Testis (tissue), 3 donors: ENCODE data around the gene ACTG2. TPM values are rescaled to one million over a fixed set of nuclear protein-coding genes. Genes with fewer than 3 reads are reported as not detected.

ENCODE experiments used
- DNase-seq: peaks from one replicate; pipeline ENCODE4 v3.0.0-alpha.2; 2019
- H3K27ac ChIP-seq, 2 donors: fragments of 200-600 bp; sonication (generic); one replicate each; pipeline ENCODE4 v1.5.1; 2019
- H3K27me3 ChIP-seq: fragments of 200-600 bp; sonication (generic); one replicate; pipeline ENCODE4 v1.5.1; 2019
- H3K36me3 ChIP-seq: fragments of 200-600 bp; sonication (generic); one replicate; pipeline ENCODE4 v1.5.1; 2017; ENCODE audit warnings: low read depth; ENCODE audit errors: missing control alignments
- H3K4me1 ChIP-seq: fragments of 200-600 bp; sonication (generic); one replicate; pipeline ENCODE4 v1.5.1; 2019
- H3K4me3 ChIP-seq, 2 donors: fragments of 200-600 bp; sonication (generic); one replicate each; pipeline ENCODE4 v1.5.1; 2017 to 2019
- H3K9me3 ChIP-seq: fragments of 200-600 bp; sonication (generic); one replicate; pipeline ENCODE4 v1.5.1; 2017
- CTCF ChIP-seq, 3 experiments: fragments of 450-650 bp in 2 of 3; fragments of 200-600 bp in 1 of 3; sonication (generic) in 1 of 3; IDR thresholded peaks; one replicate each; pipeline ENCODE4 v1.5.1; 2016 to 2019; ENCODE audit warnings: antibody characterized with exemption in 3 of 3, mild to moderate bottlenecking in 2 of 3, moderate library complexity in 1 of 3
- POLR2A ChIP-seq: fragments of 450-650 bp; IDR thresholded peaks from one replicate; pipeline ENCODE4 v1.6.1; 2017; ENCODE audit warnings: antibody characterized with exemption, mild to moderate bottlenecking, moderate library complexity
- WGBS, 2 donors: methylation state at CpG; one replicate each; pipeline ENCODE4 v1.1.5; 2018; 5-methylcytosine and 5-hydroxymethylcytosine counted together
- intact Hi-C: fragments of 100-400 bp; cut with DNase I; formaldehyde crosslinking; loops from one replicate; pipeline ENCODE4 v1.15.1; 2023; ENCODE audit warnings: low total_unique reads
- polyA plus RNA-seq: library from polyadenylated mRNA; stranded (reverse); fragments of 350-450 nt; fragmentation: Illumina TruSeq; extraction: RNeasy Lipid Tissue Mini Kit (QIAGEN cat#74804); gene quantifications from one replicate; pipeline ENCODE4 v1.2.3, GENCODE V29; 2014; ENCODE audit warnings: low read depth, low replicate concordance; ENCODE audit not compliant: insufficient read depth
- small RNA-seq, 2 donors: library from RNA; depleted of rRNA; stranded (forward); fragments of <200 nt; gene quantifications; one replicate each; pipeline ENCODE3, GENCODE V24; 2016
- total RNA-seq, 2 donors: library from RNA; depleted of rRNA; stranded (reverse); fragments of >200 nt; gene quantifications; one replicate each; pipeline ENCODE4 v1.2.3, GENCODE V29; 2016

The ACTG2 gene
- total and polyA plus RNA-seq, 3 donors from 2014 or later = 1.3 to 93.4 (median 2.7) TPM

GRCh38 chr2:73968357-73968937 lies 75.6 kb downstream of the ACTG2 start:
- Histone ChIP-seq H3K27me3 (no peaks in the 10 kb centered on the region), H3K4me1 (peaks cover 11% of the 10 kb centered on the region), H3K36me3 (no peaks in the 10 kb centered on the region), H3K9me3 (no peaks in the 10 kb centered on the region), H3K4me3 (no peak overlapping the region), H3K27ac (no peak overlapping the region)
- intact Hi-C loops = loop anchor here (10.0 kb wide), 1 partner anchor 136 kb away; no protein-coding TSS in a partner anchor
- DNase-seq = no peak
- WGBS, 2 donors = 88 to 91% methylated on average over 6 to 8 of the region's 8 CpGs
- TF ChIP-seq POLR2A (no peak), CTCF (IDR thresholded peaks at IDR 0.05) (no peak)

GRCh38 chr2:73969356-73969755 lies 76.5 kb downstream of the ACTG2 start:
- TF ChIP-seq CTCF (IDR thresholded peaks at IDR 0.05) = no peak
- no peak for TF ChIP-seq POLR2A
- DNase-seq = no peak
- Histone ChIP-seq H3K9me3 (no peaks in the 10 kb centered on the region), H3K4me3 (no peak overlapping the region), H3K27ac (no peak overlapping the region), H3K27me3 (no peaks in the 10 kb centered on the region), H3K36me3 (no peaks in the 10 kb centered on the region), H3K4me1 (peaks cover 11% of the 10 kb centered on the region)
- WGBS, 2 donors = 87 to 89% methylated on average over 4 of the region's 4 CpGs
- intact Hi-C loops = loop anchor here (10.0 kb wide), 1 partner anchor 135 kb away; no protein-coding TSS in a partner anchor

Small RNA genes within 50 kb of the gene (small RNA-seq; reads per million reads assigned to genes)
- gene RNA5SP97 = 0 reads per million in 2 donors

Other genes with a start within 250 kb of the ACTG2 start
- 10 to 100 TPM; 29.0 to 34.5 TPM for gene TPRKB, start 155.7 kb upstream of the ACTG2 start, total RNA-seq
- 72.2 TPM for gene TPRKB, start 155.7 kb upstream of the ACTG2 start, polyA plus RNA-seq
- gene DUSP11, start 112.9 kb upstream of the ACTG2 start, total RNA-seq = 10 to 100 TPM; 55.3 to 56.3 TPM
- gene DUSP11, start 112.9 kb upstream of the ACTG2 start, polyA plus RNA-seq = 32.2 TPM
- 10 to 100 TPM in 1 of 2 donors, 1 to 10 TPM in 1; 3.5 to 18.6 TPM for gene C2orf78, start 108.8 kb upstream of the ACTG2 start, total RNA-seq
- gene C2orf78, start 108.8 kb upstream of the ACTG2 start, polyA plus RNA-seq = 11.6 TPM
- 10 to 100 TPM; 47.4 to 51.2 TPM for gene STAMBP, start 64.0 kb upstream of the ACTG2 start, total RNA-seq
- gene STAMBP, start 64.0 kb upstream of the ACTG2 start, polyA plus RNA-seq = 49.0 TPM
- 10 to 100 TPM; 91.0 to 93.9 TPM for gene DGUOK, start 33.9 kb downstream of the ACTG2 start, total RNA-seq
- gene DGUOK, start 33.9 kb downstream of the ACTG2 start, polyA plus RNA-seq = 87.7 TPM
- 10 to 100 TPM in 1 of 2 donors, 1 to 10 TPM in 1; 9.7 to 12.2 TPM for gene TET3, start 91.9 kb downstream of the ACTG2 start, total RNA-seq
- gene TET3, start 91.9 kb downstream of the ACTG2 start, polyA plus RNA-seq = 4.3 TPM